ENCODE measurements around the gene HOXA6.

Gene HOXA6

GRCh38 chr7:27161214-27161720 is 13.7 kb upstream of the HOXA6 start:
- no peak for DNase-seq

- DNase-seq = peak; percentile 89
Measured at GRCh38 chr7:27160546-27161213, 13.1 kb upstream of the HOXA6 start.

GRCh38 chr7:27160145-27160545 is 12.6 kb upstream of the HOXA6 start:
- DNase-seq = peak; percentile 55

GRCh38 chr7:27159266-27160144 is 11.9 kb upstream of the HOXA6 start:
- peak; percentile 18 for DNase-seq

GRCh38 chr7:27158436-27159265 is 11.1 kb upstream of the HOXA6 start:
- DNase-seq = peak; percentile 21

- peak; percentile 19 for DNase-seq
Measured at GRCh38 chr7:27157702-27158431, 10.3 kb upstream of the HOXA6 start.

- peak; percentile 22 for DNase-seq
Measured at GRCh38 chr7:27156916-27157701, 9.5 kb upstream of the HOXA6 start.

GRCh38 chr7:27156508-27156898 is 8.9 kb upstream of the HOXA6 start, which contains the start of gene HOXA7:
TSS of gene HOXA7 (minus strand) at chr7:27156675. CDS start at chr7:27156545, 130 bp downstream.
- DNase-seq = no peak

GRCh38 chr7:27155816-27156507 is 8.4 kb upstream of the HOXA6 start:
- peak; percentile 55 for DNase-seq

GRCh38 chr7:27154901-27155815 is 7.6 kb upstream of the HOXA6 start:
- DNase-seq = peak; percentile 47

- DNase-seq = peak; percentile 16
Measured at GRCh38 chr7:27154369-27154768, 6.8 kb upstream of the HOXA6 start.

- DNase-seq = peak; percentile 11
Measured at GRCh38 chr7:27153526-27153925, 6.0 kb upstream of the HOXA6 start.

GRCh38 chr7:27152816-27153442 is 5.4 kb upstream of the HOXA6 start:
- peak; percentile 16 for DNase-seq

- no peak for DNase-seq
Measured at GRCh38 chr7:27151931-27152815, 4.6 kb upstream of the HOXA6 start, which contains the start of gene HOXA3. TSS of gene HOXA3 (minus strand) at chr7:27152583. CDS start at chr7:27110640, 41,943 bp downstream.

- no peak for DNase-seq
Measured at GRCh38 chr7:27151341-27151930, 3.9 kb upstream of the HOXA6 start.

GRCh38 chr7:27150568-27151340 is 3.2 kb upstream of the HOXA6 start:
- DNase-seq = peak; percentile 74

All from activated T-cell treated with anti-CD3 and anti-CD28 coated beads, Interleukin-2, amount 50 U/mL, for 1 hour (primary cell).